KG1 (cell line): ENCODE results near the gene PCCA.
"Not testable (repeated sequence)": the region's sequence is repeated elsewhere in the genome, so short reads cannot be mapped to it uniquely, and the experiment has no call there.

ENCODE experiments used
- DNase-seq: peaks from one replicate; lab custom pipeline; 2025; lab: John Stamatoyannopoulos, UW

The PCCA gene, protein sequence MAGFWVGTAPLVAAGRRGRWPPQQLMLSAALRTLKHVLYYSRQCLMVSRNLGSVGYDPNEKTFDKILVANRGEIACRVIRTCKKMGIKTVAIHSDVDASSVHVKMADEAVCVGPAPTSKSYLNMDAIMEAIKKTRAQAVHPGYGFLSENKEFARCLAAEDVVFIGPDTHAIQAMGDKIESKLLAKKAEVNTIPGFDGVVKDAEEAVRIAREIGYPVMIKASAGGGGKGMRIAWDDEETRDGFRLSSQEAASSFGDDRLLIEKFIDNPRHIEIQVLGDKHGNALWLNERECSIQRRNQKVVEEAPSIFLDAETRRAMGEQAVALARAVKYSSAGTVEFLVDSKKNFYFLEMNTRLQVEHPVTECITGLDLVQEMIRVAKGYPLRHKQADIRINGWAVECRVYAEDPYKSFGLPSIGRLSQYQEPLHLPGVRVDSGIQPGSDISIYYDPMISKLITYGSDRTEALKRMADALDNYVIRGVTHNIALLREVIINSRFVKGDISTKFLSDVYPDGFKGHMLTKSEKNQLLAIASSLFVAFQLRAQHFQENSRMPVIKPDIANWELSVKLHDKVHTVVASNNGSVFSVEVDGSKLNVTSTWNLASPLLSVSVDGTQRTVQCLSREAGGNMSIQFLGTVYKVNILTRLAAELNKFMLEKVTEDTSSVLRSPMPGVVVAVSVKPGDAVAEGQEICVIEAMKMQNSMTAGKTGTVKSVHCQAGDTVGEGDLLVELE

DNA sequence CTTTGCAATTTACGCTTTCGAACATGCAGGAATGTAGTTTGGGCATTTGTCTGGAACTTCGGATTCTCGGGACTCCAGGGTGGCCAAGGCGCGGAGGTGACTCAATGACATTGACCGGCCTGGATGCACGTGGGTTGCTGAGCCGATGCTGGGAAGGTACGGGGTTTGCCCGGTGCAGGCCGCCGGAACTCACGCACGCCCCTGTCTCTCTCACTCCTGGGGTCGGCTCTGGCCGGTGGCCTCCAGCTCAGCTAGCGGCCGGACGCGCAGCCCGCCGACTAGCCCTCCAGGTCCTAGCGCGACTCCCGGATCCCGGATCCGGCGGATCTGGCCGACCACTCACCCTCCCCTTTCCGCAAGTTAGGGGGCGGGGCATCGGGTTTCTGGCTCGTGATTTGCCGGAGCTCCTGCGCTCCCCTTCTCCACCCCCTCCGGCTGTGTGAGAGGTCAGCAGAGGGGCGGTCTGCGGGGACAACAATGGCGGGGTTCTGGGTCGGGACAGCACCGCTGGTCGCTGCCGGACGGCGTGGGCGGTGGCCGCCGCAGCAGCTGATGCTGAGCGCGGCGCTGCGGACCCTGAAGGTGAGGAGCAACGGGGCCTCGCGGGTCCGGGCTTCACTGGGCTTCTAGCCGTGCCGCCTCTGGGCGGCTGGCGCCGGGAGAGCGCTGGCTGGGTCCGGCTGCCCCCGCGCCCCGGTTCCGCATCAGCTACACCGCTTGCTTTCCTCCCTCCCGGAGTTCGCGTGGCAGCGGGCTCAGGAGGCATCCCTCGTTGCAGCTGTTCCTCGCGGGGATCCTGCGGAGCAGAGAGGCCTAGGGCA is at the start of gene PCCA:
Gene PCCA, plus strand, starts transcription at position 450 of the 821 bp plus-strand sequence. Its CDS starts 28 bp downstream, at position 478.
- DNase-seq, result peak; percentile 74

DNA sequence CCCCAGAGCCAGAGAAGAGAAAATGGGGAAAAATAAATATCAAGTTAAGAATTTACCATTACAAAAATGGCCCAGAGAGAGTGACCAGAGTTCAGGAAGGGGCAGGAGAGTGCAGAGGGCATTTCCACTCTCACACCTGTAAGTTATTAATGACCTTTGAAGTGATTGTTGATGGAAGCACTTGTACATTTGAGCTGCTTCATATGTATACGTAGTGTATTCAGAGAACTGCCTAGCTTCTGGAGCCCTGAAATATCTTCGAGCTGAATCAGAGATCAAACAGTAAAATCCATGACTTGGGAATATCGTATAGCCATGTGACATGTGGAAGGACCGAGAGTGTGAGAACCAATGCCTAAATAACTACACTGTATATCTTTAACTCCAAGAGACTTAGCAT is 49.2 kb upstream of the PCCA start:
- DNase-seq, result no peak

DNA sequence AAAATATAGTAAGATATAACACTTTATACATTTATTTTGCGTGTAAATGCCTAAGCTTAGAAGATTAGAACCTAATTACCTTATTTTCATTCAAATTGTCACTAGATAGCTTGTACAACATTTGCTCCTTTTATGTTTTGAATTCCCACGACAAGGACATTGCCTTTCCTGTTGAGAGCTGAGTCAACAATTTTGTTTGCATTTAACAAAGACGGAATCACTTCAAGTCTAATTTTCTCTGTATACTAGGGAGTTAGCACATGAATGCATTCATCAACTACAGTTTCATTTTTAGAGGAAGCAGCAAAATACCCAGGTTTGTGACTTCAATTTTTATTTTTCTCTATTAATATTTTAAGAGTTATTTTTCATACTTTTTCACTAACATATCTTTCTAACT is 48.7 kb upstream of the PCCA start:
- DNase-seq, result no peak

DNA sequence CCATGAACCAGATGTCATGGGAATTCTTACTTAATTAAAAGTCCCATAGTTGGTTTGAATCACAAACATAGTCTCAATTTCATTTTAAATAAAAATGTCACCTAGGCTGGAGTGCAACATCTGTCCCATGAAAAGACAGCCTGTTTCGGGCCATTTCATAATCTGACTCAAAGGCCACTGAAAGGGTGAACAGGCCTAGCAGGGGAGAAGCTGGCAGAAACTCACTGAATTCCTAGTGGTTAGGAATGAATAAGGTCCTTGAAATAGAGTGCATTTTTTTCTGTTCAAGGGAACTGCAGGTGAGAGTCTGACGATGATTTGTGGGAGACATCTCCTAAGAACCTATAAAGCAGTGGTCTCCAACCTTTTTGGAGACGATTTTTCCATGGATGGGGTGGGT is 44.0 kb upstream of the PCCA start:
- no peak for DNase-seq

DNA sequence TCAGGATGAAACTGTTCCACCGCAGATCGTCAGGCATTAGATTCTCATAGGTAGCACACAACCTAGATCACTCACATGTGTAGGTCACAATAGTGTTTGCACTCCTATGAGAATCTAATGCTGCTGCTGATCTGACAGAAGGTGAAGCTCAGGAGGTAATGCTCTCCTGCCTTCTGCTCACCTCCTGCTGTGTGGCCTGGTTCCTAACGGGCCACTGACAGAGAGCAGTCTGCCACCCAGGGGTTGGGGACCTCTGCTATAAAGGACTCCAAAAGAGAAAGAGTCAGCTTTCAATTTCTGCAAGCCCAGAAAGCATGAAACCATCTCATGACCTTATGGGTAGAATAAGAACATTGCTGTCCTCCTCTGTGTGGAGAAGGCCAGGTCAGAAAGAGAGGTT is 43.5 kb upstream of the PCCA start:
- no peak for DNase-seq

DNA sequence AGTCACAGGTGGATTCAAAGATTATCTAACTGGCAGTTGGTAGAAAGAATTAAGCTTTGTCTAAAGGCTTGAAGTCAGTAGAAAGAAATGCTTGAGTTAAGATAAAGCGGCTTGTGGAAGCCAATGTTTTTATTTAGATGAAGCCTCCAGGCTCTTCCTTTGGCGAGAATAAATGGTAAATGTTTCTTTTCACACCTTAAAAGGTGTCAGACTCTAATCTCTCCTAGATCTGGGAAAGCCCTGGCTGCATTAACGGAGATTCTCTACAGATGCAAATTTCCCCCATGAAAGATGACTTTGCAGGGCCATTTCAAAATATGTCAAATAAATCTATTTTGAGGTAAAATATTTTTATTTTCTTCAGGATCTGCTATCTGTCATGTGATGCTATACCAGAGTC is 37.8 kb upstream of the PCCA start:
- DNase-seq, result no peak

DNA sequence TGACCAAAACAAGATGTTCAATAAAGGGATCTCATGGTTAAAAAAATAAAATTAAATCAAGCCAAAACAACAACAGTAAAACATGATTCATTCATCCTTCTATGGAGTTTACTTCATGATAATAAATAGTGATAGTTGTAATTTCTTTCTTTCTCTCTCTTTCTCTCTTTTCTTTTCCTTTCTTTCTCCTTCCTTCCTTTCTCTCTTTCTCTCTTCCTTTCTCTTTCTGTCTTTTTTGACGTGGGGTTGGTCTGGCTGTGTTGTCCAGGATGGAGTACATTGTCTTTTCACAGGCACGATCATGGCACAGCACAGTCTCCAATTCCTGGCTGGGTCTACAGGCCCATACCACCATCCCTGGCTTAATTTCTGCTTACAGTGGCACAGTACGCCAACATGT is 29.1 kb upstream of the PCCA start:
- DNase-seq, result no peak

DNA sequence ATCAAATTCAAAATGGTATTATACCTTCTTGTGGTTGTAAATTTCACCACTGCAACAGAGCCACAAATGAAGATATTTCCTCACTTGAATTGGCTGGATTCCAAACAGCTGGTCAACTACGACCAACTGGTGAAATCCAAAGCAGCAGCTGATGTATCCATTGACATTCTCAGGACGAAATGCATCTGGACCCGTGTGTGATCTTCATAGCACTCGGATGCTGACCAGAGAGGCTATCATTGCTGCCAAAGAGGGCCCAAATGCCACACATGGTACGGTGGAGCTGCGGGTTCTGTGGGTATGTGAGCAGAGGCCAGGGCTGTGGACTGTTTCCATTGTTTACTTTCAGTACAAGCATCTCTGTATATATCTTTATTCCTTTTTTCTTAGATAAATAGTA is 25.6 kb upstream of the PCCA start:
- no peak for DNase-seq

DNA sequence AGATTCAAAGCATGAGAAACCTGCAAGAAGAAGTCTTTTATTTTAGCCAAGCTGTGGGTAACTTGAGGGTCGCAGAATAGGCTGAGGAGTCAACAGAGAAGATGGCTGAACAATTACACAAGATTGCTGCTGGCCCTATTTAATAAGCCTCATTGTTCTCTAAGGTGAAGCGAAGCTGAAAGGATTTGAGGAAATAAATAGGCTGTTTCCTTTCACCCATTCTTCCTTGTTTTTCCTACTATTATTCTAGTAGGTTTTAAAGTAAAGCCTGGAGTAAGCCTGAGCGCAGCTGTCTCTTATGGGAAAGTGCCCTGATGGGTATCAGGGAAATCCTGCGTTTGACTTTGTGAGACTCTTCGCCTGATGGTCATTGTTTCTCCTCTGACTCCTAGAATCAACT is 25.0 kb upstream of the PCCA start:
- no peak for DNase-seq

DNA sequence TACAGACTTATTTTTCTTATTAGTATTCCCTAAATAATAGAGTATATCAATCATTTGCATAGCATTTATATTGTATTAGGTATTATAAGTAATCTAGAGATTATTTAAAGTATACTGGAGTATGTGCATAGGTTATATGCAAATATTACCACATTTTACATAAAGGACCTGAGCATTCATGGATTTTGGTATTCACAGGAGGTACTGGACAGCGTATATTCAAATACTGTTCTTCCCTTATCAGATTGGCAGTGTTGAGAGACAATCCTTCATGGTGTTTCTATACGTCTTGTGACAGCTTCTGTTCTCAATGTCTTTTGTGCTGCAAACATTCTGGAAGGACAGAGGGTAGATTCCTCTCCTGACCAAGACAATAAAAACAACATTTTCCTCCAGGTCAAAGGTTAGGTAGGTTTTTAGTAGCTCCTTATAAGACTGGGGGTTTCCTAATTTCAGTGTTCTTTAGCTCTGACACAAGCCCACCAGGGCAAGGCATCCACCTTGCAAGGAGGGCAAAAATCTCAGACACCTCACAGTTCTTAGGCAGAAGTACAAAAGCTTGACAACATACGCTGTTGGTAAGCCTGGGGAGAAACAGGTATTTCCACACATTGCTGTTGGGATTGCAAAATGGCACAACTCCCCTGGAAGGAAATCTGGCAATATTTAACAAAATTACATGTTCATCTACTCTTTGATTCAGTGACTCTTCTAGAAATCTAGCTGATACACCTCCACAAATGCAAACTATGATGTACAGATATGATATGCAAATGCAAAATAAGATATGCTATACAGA is 20.6 kb upstream of the PCCA start:
- no peak for DNase-seq

DNA sequence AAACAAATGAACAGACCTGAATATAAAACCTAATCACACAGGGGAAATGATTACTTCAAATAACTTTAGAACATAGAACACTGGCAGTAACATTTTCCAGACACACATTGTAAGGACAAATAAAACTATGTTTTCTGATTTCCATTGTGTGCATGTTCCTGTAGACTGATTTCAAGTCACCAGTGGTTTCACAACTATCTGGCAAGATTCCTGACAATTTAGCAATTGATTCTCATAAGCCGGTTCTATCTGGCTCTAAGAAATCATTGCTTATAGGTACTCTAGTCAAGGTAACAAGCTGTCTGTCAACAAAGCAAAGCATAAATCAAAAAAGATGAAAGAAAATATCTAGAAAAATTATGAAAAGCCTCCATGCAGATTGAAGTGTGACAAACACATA is 19.6 kb upstream of the PCCA start:
- DNase-seq, result no peak

DNA sequence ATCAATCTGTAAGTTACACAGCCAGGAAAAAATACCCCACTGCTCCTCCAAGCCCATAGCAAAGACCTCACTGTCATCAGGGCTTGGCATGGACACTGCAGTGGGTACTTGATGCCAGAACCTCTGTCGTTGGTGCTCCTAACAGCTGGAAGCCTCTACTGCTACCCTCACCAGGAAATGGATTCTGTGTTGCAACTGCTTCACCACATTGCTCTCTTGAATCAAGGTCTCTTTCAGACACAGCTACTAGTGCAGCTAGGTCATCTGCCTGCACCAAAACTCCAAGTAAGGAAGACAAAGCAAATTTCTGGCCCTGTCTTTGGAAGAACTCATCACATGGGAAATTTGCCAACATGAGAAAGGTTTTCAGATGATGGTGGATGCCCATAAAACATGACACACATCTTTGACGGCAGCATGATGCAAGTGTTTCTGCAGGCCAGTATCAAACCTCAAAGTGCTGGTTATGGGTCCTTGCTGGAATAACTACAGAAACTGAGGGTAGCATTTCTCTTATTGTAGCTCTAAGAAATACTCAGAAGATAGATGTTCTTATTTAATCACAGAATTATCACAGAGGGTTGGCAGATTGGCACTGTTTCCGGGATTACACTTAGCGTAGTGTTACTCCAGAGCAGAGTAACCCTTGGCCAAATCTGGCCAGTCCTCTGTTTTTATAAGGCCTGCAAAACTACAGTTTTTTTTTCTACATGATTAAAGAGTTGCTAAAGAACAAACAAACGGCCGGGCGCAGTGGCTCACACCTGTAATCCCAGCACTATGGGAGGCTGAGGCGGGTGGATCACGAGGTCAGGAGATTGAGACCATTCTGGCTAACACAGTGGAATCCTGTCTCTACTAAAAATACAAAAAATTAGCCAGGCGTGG is 12.9 kb upstream of the PCCA start:
- DNase-seq, result no peak

DNA sequence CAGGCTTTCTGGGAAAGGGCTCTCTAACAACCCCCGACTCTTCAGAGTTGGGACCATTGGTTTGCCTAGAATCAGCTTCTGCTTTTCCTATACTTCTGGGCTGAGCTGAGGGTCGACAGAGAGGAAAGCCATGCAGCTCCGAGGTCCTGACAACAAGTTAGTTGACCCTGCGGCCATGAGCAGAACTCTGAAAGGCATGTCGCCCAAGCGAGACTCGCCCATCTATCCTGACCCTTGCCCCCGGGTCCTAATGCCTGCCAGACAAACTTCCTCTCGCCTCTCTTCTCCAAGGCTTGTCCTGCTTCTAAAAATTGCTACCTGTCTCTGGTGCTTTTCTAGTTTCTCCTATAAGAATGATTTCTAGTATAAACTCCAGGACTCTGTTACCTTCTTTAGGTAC is 9.9 kb upstream of the PCCA start:
- DNase-seq, result not testable (repeated sequence)

DNA sequence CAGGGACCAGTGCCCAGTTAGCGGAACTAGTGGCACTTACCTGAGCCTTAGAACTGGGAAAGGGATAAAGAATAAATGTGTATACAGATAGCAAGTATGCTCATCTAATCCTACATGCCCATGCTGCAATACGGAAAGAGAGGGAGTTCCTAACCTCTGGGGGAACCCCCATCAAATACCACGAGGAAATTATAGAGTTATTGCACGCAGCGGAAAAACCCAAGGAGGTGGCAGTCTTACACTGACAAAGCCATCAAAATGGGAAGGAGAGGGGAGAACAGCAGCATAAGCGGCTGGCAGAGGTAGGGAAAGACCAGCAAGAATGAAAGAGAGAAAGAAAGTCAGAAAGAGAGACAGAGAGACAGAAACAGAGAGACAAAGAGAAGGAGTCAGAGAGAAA is 5.5 kb upstream of the PCCA start:
- not testable (repeated sequence) for DNase-seq

DNA sequence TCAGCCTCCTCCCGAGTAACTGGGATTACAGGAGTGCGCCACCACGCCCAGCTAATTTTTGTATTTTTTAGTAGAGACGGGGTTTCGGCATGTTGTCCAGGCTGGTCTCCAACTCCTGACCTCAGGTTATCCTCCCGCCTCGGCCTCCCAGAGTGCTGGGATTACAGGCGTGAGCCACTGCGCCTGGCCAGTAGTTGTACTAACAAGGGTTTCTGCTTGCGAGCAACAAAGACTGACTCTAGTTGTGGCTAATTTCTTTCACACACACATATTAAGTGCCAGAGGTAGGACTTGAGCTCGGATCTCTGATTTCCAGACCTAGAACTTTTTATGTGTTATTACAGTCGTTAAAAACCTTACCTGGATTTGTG is 635 bp upstream of the PCCA start:
- no peak for DNase-seq

DNA sequence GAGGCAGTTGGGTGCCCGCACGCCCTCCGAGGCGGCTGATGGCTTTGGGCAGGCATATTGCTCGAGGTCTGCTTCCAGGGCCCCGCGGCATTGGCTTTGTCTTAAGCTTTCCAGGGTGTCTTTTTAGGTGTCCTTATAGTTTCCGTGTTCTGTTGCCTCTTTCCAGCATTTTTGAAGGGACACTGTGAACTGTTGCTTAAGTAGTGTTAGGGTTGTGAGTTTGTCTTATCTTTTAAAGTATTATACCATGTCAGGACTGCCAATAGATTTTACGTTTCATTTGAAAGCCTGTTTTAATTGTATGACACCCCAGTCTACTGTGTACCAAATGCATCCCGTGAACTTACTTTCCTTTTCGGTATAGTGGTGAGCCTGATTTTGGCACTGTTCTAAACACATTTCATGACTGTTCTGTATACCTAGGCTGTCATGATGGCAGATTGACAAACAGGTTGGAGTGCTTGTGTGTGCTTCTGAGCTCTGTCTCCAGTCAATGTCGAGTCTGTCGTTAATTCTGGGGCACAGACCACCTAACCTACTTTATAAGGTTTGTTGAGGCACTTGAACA is 656 bp downstream of the PCCA start:
- peak; percentile 35 for DNase-seq

DNA sequence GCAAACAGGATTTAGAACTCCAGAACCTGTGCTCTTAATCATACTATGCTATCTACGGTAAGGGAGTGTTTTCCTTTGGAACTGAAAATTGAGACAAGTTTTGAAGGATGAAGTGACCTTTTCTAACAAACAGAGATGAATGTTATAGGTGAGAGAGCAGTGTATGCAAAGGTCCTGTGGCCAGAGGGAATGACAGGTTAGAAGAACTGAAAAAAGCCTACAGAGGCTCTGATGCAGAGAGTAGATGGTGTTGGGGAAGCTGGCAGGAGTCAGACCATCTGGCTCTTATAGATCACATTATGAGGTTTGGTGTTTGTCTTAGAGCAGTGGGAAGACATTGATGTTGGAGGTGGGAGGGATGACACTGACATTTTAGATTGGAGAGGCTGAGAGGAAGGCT is 2.0 kb downstream of the PCCA start:
- DNase-seq, result no peak

DNA sequence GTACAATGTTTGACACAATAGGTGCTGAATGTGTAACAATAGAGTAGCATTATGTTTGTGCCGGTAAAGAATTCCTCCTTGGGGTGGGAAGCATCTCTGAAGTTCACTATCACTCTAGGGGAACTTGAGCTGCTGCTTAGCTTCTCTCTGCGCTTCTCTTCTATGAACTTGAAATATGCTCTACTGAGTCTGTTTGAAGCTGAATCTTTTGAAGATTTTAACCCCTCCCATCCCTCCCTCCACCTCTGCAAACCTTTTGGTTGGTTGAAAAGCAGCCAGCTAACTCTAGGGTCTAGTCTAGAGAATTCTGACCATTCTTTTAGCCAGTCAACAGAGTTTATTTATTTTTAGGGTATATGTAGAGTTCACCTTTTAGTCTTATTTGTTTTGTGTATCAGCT is 2.5 kb downstream of the PCCA start:
- DNase-seq, result no peak

DNA sequence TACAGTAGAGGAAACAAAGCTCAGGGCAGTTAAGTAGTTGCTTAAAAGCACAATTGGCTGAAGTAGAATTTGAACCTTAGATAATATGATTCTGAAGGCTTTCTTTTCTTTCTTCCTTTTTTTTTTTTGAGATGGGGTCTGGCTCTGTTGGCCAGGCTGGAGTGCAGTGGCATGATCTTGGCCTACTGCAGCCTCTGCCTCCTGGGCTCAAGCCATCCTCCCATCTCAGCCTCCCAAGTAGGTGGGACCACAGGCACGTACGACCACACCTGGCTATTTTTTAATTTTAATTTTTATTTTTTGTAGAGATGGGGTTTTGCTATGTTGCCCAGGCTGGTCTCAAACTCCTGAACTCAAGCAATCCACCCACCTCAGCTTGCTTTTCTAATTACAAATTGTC is 3.4 kb downstream of the PCCA start:
- not testable (repeated sequence) for DNase-seq

DNA sequence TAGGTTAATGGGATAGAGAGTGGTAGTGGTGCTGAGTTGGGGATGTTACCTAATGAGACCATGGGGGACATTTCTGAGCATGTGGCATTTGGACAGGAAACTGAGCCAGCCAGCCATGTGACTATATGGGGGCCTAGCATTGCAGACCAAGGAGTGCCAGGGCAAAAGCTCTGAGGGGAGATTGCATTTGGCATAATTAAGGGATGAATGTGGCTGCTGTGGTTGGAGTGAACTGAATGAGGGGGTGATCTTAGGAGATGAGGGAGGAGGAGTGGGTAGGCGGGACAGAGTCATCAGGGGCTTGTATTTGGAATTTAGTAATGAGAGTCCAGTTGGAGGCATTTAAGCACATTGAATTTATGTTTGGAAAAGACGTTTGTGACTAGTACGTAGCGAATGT is 6.6 kb downstream of the PCCA start:
- DNase-seq, result no peak

DNA sequence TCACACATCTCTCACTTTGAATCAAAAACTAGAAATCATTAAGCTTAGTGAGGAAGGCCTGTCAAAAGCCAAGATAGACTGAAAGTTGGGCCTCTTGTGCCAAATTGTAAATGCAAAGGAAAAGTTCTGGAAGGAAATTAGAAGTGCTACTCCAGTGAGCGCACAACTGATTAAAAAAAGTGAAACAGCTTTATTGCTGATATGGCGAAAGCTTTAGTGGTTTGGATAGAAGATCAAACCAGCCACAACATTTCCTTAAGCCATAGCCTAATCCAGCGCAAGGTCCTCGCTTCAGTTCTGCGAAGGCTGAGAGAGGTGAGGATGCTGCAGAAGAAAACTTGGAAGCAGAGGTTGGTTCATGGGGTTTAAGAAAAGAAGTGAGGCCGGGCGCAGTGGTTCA is 7.6 kb downstream of the PCCA start:
- no peak for DNase-seq
